ENCODE data around the gene ITGA2.
"Not testable (repeated sequence)": the region's sequence is repeated elsewhere in the genome, so short reads cannot be mapped to it uniquely, and the experiment has no call there.

ITGA2 gene

GRCh38 chr5:52989025-52989780 lies at the start of gene ITGA2:
ITGA2 (plus strand) TSS chr5:52989352; CDS start chr5:52989469, 117 bp downstream.
- peak in 1 of 2 donors; percentile 8 for DNase-seq

DNA sequence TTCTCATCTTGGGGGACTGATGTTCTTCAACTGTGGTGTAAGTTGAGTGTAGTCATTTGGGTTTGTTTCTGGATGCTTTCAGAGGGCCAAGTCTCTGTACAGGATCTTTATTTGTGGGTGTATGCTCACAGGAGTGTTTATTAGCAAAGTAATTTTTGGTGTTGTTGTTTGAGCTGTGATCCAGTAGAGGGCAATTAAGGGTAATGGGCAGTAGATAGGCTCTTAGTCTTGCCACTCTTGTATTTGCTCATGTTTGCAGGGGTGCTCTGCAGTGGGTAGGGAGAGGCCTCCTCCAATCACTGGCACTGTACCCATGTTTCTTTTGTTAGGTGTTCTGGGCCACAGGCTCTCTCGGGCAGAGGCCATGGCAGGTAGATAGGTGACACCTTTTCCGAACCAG lies 45.9 kb upstream of the ITGA2 start:
- DNase-seq, result no peak

DNA sequence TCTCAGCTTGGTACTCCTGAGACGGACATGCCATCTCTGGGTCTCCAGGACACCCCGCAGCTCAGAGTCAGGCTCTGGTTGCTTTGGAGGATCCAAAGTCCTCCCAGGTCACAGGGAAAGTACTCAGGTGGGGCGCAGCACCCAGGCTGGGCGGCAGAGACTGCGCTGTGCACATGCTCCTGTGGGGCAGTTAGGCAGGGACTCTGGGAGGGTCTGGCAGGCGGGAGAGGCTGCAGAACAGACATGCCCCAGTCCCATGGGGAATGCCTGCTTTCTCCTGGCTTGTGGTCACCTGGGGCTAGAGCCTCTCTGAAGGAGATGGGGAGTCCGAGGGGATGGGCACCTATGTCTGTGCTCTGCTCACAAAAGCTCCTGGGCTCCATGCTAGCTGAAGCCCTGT lies 45.3 kb upstream of the ITGA2 start:
- DNase-seq, result no peak

DNA sequence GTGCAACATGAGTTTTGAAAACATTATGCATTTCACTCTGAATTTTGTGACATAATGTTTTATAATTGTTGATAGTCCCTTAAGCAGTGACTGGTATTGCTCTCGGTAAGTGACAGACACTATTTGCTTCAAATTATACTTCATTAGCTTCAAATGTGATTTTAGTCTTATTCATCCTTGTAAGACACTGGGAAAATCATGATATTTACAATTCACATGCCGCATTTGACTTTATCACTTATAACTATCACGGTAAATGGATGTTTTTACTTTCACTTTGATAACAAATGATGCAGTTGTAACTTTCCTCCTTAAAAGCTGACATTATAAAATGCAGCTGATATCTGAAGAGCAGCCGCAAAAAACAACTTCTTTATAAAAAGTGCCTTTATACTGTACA lies 44.1 kb upstream of the ITGA2 start:
- DNase-seq, result peak in 1 of 2 donors; percentile 2

DNA sequence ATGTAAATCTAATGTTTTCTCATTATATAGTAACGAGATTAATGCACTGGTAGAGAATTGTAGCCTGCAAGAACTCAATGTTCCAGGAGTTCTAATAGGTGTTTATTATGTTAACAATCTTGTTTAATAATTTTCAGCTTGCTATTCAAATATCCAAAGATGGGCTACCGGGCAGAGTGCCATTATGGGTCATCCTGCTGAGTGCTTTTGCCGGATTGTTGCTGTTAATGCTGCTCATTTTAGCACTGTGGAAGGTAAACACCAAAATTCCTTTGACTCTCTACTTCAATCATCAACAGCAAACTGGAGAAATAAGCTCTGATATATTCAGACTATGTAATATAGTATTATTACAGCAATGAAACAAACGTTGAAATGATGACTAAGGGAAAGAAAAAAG lies 41.9 kb upstream of the ITGA2 start:
- DNase-seq, result no peak

DNA sequence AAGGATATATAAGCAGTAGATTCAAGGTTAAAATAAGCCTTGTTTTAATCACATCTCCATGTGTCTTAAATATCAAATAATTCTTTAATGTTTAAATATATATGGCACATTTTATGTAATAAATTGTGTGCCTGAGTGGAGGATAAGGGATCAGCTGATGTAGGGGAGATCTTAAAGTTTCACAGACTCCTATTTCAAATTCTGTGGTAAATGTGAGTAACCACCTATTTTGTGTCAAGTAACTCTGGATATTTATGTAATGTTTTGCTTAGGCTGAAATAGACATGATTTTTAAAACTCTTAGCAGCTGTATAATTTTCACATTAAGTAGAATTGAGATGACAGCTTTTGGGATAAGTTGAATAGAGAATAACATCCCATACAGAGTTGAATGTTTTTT lies 41.3 kb upstream of the ITGA2 start:
- no peak for DNase-seq

- DNase-seq, result peak; percentile 55 to 76
Observed at GRCh38 chr5:52948418-52949076, 40.6 kb upstream of the ITGA2 start.

DNA sequence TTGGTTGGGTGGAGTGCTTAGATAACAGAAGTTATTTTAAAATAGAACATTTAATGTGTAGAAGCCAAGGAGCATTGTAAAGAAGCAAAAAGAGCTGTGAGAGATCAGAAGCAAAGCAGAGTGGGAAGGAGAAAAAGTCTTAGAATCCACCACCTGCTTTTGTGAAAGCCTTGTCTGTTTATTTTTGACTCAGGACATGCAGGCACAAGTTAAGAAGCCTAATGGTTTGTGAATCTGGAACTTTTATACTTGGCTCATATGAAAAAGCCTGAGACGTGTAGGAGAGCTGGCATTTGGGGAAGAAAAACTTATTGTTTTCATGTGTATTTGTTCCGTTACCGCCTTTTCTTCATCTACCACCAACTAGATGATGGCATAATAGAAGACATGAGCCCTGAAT lies 38.5 kb upstream of the ITGA2 start:
- DNase-seq, result no peak

- no peak for DNase-seq
Observed at GRCh38 chr5:52952483-52952882, 36.7 kb upstream of the ITGA2 start.

- no peak for DNase-seq
Observed at GRCh38 chr5:52956014-52956413, 33.1 kb upstream of the ITGA2 start.

DNA sequence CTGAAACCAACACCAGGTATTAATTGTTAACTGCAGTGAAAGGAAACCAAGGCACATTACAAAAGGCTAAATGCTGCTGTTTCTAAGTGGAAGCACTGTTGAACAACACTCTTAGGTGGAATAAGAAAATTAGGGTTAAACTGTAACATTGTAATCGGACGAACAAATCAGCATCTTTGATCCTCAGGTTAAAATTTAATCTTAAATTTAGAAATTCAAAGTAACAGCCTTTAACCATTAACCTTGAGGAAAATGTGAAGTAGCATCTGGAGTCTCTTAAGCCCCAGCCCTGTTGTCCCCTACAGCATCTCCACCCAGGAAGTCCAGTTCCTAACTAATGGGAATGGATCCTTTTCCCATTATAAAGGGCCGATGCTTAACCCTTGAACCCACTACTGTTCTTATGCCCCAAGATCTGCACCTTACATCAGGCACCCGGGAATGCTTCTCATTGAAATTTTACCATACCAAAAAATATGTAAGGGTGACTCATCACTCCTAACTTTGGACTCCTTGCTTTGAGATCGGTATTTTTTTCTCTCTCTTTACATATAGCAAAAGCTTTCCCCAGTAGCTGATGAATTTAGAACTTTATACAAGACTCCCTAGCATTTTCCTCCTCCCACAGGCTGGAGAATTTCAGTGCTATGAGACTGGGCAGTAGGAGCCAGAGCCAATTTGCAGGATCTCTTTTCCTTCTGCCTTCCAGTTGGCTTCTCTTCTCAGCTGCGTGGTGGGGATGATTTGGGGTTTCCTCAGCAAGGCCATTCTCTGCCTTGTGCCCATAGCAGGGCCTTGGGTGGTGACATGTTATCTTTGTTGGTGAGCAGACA lies 32.0 kb upstream of the ITGA2 start:
- DNase-seq, result no peak

- DNase-seq, result no peak
Observed at GRCh38 chr5:52961274-52961681, 27.9 kb upstream of the ITGA2 start.

- DNase-seq, result no peak
Observed at GRCh38 chr5:52963636-52964035, 25.5 kb upstream of the ITGA2 start.

DNA sequence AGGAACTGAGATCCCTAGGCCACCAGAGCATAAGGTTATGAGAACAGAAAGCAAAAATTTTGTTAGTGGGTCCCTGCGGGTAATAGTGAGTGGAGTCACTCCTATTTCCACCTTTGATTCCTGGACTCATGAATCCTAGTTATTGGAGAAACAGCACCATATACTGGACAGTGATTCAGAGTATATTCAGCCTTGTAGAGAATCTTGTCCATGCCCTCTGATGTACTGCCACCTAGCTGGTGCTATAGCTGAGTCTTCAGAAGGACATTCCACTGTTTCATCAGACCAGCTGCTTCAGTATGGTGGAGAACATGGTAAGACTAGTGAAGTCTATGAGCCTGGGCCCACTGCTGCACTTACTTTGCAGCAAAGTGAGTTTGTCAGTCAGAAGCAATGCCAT lies 25.0 kb upstream of the ITGA2 start:
- DNase-seq, result no peak

DNA sequence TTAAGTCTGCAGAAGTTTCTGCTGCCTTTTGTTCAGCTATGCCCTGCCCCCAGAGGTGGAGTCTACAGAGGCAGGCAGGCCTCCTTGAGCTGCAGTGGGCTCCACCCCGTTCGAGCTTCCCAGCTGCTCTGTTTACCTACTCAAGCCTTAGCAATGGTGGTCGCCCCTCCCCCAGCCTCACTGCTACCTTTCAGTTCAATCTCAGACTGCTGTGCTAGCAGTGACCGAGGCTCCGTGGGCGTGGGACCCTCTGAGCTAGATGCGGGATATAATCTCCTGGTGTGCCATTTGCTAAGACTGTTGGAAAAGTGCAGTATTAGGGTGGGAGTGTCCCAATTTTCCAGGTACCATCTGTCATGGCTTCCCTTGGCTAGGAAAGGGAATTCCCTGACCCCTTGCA lies 13.0 kb upstream of the ITGA2 start:
- not testable (repeated sequence) for DNase-seq

- DNase-seq, result no peak
Observed at GRCh38 chr5:52977264-52977897, 11.8 kb upstream of the ITGA2 start.

- no peak for DNase-seq
Observed at GRCh38 chr5:52981507-52981906, 7.6 kb upstream of the ITGA2 start.

- DNase-seq, result no peak
Observed at GRCh38 chr5:52983731-52984636, 5.2 kb upstream of the ITGA2 start.

DNA sequence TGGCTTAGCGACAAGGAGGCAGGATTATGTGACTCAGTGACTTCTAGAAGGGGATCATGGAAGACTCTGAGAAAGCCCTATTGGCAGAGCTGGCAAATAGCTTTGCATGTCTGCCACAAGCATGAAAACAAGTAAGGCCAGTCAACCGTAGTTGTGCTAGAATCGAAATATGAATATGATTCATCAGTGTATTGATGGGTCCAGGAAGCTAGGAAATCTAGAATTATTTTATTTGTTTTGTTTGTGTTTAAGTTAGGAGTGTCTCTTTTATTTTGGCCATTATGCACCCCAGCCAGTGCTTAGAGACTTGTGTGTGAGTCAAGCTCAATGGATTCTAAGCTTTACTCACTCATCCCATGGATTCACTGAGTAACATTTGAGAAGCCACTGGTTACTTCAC lies 3.8 kb upstream of the ITGA2 start:
- no peak for DNase-seq

DNA sequence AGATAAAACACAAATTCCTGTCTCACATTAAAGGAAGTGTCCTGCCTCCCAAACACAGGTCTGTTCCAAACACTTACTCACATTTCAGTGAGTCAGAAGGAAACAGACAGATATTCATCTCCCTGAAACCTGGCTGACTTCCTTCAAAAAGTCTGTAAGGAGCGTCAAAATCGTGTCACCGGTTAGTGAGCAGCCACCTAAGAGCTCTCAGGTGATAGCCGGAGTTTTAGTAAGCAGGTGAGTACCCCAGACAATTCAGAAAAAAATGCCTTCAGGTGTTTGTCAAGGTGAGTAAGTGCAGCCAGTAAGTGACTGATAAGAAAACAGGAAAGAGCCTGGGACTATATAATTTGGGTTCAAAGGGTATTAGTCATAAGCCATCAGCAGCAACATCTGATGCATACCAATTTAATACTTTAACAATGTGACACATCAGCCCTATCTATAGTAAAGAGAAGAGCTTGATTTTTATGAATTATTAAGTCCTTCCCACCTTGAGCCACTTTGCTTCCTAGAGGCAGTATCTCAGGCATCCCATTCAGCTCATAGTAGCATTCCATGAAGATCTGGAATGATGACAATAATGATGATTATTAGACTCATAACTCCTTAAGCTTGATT lies 1.3 kb upstream of the ITGA2 start:
- no peak for DNase-seq

DNA sequence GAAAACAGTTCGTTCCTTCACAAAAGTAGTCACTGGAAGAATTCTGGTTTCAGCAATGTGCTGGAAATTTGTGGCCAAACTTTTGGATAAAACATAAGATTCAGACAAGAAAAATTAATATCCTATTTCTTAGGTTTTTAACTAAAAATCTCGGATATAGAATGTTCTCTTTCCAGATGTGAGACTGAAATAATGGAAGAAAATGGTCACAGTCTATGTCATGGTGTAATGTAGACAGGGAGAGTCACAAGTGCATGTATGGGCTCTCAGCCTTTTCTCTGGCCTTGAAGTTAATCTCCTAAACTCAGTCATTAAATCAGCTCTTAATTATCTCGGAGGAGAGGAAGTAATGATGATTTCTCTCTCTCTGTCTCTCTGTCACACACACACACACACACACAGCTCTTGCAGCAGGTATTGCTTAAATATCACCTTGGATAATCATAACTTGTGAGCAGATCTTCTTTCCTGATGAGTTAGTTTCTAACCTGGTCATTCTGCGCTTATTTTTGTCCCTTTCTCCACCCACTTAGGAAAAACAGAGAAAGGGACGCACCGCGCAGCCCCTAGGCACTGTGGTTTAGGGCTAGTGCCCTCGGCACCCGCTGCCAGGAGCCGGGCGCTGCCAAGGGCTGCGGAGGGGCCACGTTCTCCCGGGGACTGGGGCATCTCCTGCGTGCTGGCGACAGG lies 672 bp upstream of the ITGA2 start:
- DNase-seq, result no peak
